Liver (tissue), 9 donors: ENCODE results near the gene TRIM7. TPM values are rescaled to one million over a fixed set of nuclear protein-coding genes. Genes with fewer than 3 reads are reported as not detected.
A peak's percentile ranks its signal among the peaks of the same experiment; 100 is the strongest.

Source experiments
- DNase-seq: peaks from one replicate; pipeline ENCODE4 v3.0.0-alpha.2; 2017; ENCODE audit warnings: low spot score
- H3K27ac ChIP-seq, 2 donors: one replicate each; pipeline ENCODE4 v1.7.0; 2013; ENCODE audit warnings: inconsistent platforms in 2 of 2, low read length in 2 of 2, control low read depth in 1 of 2, low read depth in 1 of 2, mild to moderate bottlenecking in 1 of 2
- H3K27me3 ChIP-seq, 4 donors: one replicate each; pipeline versions ENCODE4 v1.6.1 to v1.7.0; 2013; ENCODE audit warnings: low read length in 3 of 4, inconsistent platforms in 1 of 4, mild to moderate bottlenecking in 1 of 4, moderate library complexity in 1 of 4; ENCODE audit not compliant: control insufficient read depth in 4 of 4, insufficient read depth in 4 of 4
- H3K36me3 ChIP-seq, 4 donors: one replicate each; pipeline versions ENCODE4 v1.6.1 to v1.7.0; 2013; ENCODE audit warnings: low read length in 3 of 4, mild to moderate bottlenecking in 3 of 4, low read depth in 1 of 4, moderate library complexity in 1 of 4; ENCODE audit not compliant: control insufficient read depth in 4 of 4, insufficient read depth in 3 of 4
- H3K4me1 ChIP-seq, 4 donors: one replicate each; pipeline versions ENCODE4 v1.6.1 to v1.7.0; 2013; ENCODE audit warnings: low read length in 3 of 4, mild to moderate bottlenecking in 3 of 4, moderate library complexity in 1 of 4; ENCODE audit not compliant: control insufficient read depth in 4 of 4, insufficient read depth in 4 of 4
- H3K4me3 ChIP-seq, 3 donors: one replicate each; pipeline versions ENCODE4 v1.6.1 to v1.7.0; 2013; ENCODE audit warnings: low read length in 3 of 3, control low read depth in 1 of 3, low read depth in 1 of 3, mild to moderate bottlenecking in 1 of 3
- H3K9ac ChIP-seq, 2 donors: one replicate each; pipeline ENCODE4 v1.7.0; 2013; ENCODE audit warnings: low read length in 2 of 2, mild to moderate bottlenecking in 2 of 2, moderate library complexity in 2 of 2, control low read depth in 1 of 2, low read depth in 1 of 2
- H3K9me3 ChIP-seq, 4 donors: one replicate each; pipeline versions ENCODE4 v1.6.1 to v1.7.0; 2013; ENCODE audit warnings: low read length in 3 of 4; ENCODE audit not compliant: control insufficient read depth in 4 of 4
- CTCF ChIP-seq: fragments of 150-350 bp; IDR thresholded peaks from 2 replicates; pipeline ENCODE4 v1.5.1; 2017; ENCODE audit warnings: improper control_type of control experiment, low read depth, low read length; ENCODE audit not compliant: missing input control
- EGR1 ChIP-seq, 2 donors: IDR thresholded peaks; 2 replicates each; pipeline ENCODE4 v1.6.1; 2016 to 2018; ENCODE audit warnings: antibody characterized with exemption in 2 of 2, low read depth in 2 of 2
- FOXA1 ChIP-seq: IDR thresholded peaks from 2 replicates; pipeline ENCODE4 v1.6.1; 2016; ENCODE audit warnings: antibody characterized with exemption
- FOXA2 ChIP-seq: IDR thresholded peaks from 2 replicates; pipeline ENCODE4 v1.6.1; 2016; ENCODE audit warnings: antibody characterized with exemption
- GABPA ChIP-seq, 2 donors: IDR thresholded peaks in 1 of 2; conservative IDR thresholded peaks in 1 of 2; 2 replicates each; pipeline ENCODE4 v1.6.1; 2016; ENCODE audit warnings: antibody characterized with exemption in 2 of 2, mild to moderate bottlenecking in 1 of 2, moderate library complexity in 1 of 2
- HNF4A ChIP-seq, 2 donors: conservative IDR thresholded peaks; 2 replicates each; pipeline ENCODE4 v1.6.1; 2016; ENCODE audit warnings: antibody characterized with exemption in 2 of 2, mild to moderate bottlenecking in 2 of 2
- HNF4G ChIP-seq: IDR thresholded peaks from 2 replicates; pipeline ENCODE4 v1.6.1; 2016; ENCODE audit warnings: antibody characterized with exemption
- JUND ChIP-seq, 2 donors: IDR thresholded peaks; 2 replicates each; pipeline ENCODE4 v1.6.1; 2016; ENCODE audit warnings: antibody characterized with exemption in 2 of 2
- MAX ChIP-seq: IDR thresholded peaks from 2 replicates; pipeline ENCODE4 v1.6.1; 2016; ENCODE audit warnings: antibody characterized with exemption
- NR2F2 ChIP-seq: IDR thresholded peaks from 2 replicates; pipeline ENCODE4 v1.6.1; 2016; ENCODE audit warnings: antibody characterized with exemption
- RAD21 ChIP-seq, 2 donors: IDR thresholded peaks; 2 replicates each; pipeline ENCODE4 v1.6.1; 2016; ENCODE audit warnings: antibody characterized with exemption in 2 of 2, mild to moderate bottlenecking in 2 of 2
- RXRA ChIP-seq, 2 donors: IDR thresholded peaks; 2 replicates each; pipeline ENCODE4 v1.6.1; 2017 to 2018; ENCODE audit warnings: antibody characterized with exemption in 2 of 2, mild to moderate bottlenecking in 1 of 2
- SP1 ChIP-seq: IDR thresholded peaks from 2 replicates; pipeline ENCODE4 v1.6.1; 2018; ENCODE audit warnings: antibody characterized with exemption, mild to moderate bottlenecking
- TAF1 ChIP-seq: conservative IDR thresholded peaks from 2 replicates; pipeline ENCODE4 v1.6.1; 2016; ENCODE audit warnings: antibody characterized with exemption, mild to moderate bottlenecking
- YY1 ChIP-seq: IDR thresholded peaks from 2 replicates; pipeline ENCODE4 v1.6.1; 2016; ENCODE audit warnings: antibody characterized with exemption, mild to moderate bottlenecking
- WGBS: extraction: QIAGEN DNeasy Blood & Tissue Kit; methylation state at CpG from one replicate; pipeline ENCODE4 v1.1.7; 2013; 5-methylcytosine and 5-hydroxymethylcytosine counted together
- polyA plus RNA-seq, 2 donors: library from polyadenylated mRNA; stranded (reverse) in 1 of 2; unstranded in 1 of 2; fragments of 200-250 nt in 1 of 2; fragments of >200 nt in 1 of 2; fragmentation: Nextera tagmentation in 1 of 2; extraction: Ambion mirVana in 1 of 2; gene quantifications; one replicate each; pipeline versions ENCODE4 v1.2.1 to v1.2.3, GENCODE V29; 2013 to 2015
- total RNA-seq, 2 donors: library from RNA; depleted of rRNA; stranded (reverse); fragments of >200 nt; gene quantifications; one replicate each; pipeline ENCODE4 v1.2.3, GENCODE V29; 2014
- TF ChIP-seq, protein P1 (sequence below): IDR thresholded peaks from 2 replicates; pipeline ENCODE4 v1.6.1; 2016; ENCODE audit warnings: antibody characterized with exemption
- TF ChIP-seq, protein P2 (sequence below): IDR thresholded peaks from 2 replicates; pipeline ENCODE4 v1.6.1; 2016; ENCODE audit warnings: antibody characterized with exemption
- TF ChIP-seq, protein P3 (sequence below): IDR thresholded peaks from 2 replicates; pipeline ENCODE4 v1.6.1; 2016; ENCODE audit warnings: antibody characterized with exemption, mild to moderate bottlenecking
- donor health status: healthy.
- donor health status: healthy.
- donor health status: healthy.
- donor health status: healthy.
- donor health status: healthy.

Gene TRIM7
- total and polyA plus RNA-seq, 4 donors, result 0.10 to 0.50 (median 0.14) TPM; not detected in 1

GRCh38 chr5:181190711-181191525, 14.1 kb downstream of the TRIM7 start:
- H3K27ac ChIP-seq, result peak overlapping the region; percentile 47 to 71
- no peak for TF ChIP-seq NR2F2
- TF ChIP-seq HNF4G, result no peak
- TF ChIP-seq, protein P1, sequence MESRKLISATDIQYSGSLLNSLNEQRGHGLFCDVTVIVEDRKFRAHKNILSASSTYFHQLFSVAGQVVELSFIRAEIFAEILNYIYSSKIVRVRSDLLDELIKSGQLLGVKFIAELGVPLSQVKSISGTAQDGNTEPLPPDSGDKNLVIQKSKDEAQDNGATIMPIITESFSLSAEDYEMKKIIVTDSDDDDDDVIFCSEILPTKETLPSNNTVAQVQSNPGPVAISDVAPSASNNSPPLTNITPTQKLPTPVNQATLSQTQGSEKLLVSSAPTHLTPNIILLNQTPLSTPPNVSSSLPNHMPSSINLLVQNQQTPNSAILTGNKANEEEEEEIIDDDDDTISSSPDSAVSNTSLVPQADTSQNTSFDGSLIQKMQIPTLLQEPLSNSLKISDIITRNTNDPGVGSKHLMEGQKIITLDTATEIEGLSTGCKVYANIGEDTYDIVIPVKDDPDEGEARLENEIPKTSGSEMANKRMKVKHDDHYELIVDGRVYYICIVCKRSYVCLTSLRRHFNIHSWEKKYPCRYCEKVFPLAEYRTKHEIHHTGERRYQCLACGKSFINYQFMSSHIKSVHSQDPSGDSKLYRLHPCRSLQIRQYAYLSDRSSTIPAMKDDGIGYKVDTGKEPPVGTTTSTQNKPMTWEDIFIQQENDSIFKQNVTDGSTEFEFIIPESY, result no peak
- TF ChIP-seq RXRA (IDR thresholded peaks at IDR 0.05), result no peak
- no peak for TF ChIP-seq HNF4A (conservative IDR thresholded peaks at IDR 0.05)
- no peak for TF ChIP-seq RAD21 (IDR thresholded peaks at IDR 0.05)
- peak overlapping the region; percentile 32 to 44 for H3K9ac ChIP-seq
- no peak for DNase-seq
- H3K4me1 ChIP-seq, result peaks cover 4 to 39% (median 27%) of the 10 kb centered on the region in 4 donors
- H3K4me3 ChIP-seq, result peak overlapping the region; percentile 76 to 89 (median 77)
- under 1% methylated on average over 66 of the region's 66 CpGs for WGBS
- no peaks in the 10 kb centered on the region for H3K36me3 ChIP-seq
- no peaks in the 10 kb centered on the region for H3K9me3 ChIP-seq
- H3K27me3 ChIP-seq, result no peaks in the 10 kb centered on the region

- peaks cover 4 to 39% (median 27%) of the 10 kb centered on the region in 4 donors for H3K4me1 ChIP-seq
- H3K9ac ChIP-seq, result peak overlapping the region; percentile 24 to 35
- DNase-seq, result peak; percentile 46
- no peaks in the 10 kb centered on the region for H3K27me3 ChIP-seq
- TF ChIP-seq, protein P2, sequence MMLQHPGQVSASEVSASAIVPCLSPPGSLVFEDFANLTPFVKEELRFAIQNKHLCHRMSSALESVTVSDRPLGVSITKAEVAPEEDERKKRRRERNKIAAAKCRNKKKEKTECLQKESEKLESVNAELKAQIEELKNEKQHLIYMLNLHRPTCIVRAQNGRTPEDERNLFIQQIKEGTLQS, result no peak
- no peak for TF ChIP-seq HNF4A (conservative IDR thresholded peaks at IDR 0.05)
- no peak for TF ChIP-seq YY1
- TF ChIP-seq, protein P3, sequence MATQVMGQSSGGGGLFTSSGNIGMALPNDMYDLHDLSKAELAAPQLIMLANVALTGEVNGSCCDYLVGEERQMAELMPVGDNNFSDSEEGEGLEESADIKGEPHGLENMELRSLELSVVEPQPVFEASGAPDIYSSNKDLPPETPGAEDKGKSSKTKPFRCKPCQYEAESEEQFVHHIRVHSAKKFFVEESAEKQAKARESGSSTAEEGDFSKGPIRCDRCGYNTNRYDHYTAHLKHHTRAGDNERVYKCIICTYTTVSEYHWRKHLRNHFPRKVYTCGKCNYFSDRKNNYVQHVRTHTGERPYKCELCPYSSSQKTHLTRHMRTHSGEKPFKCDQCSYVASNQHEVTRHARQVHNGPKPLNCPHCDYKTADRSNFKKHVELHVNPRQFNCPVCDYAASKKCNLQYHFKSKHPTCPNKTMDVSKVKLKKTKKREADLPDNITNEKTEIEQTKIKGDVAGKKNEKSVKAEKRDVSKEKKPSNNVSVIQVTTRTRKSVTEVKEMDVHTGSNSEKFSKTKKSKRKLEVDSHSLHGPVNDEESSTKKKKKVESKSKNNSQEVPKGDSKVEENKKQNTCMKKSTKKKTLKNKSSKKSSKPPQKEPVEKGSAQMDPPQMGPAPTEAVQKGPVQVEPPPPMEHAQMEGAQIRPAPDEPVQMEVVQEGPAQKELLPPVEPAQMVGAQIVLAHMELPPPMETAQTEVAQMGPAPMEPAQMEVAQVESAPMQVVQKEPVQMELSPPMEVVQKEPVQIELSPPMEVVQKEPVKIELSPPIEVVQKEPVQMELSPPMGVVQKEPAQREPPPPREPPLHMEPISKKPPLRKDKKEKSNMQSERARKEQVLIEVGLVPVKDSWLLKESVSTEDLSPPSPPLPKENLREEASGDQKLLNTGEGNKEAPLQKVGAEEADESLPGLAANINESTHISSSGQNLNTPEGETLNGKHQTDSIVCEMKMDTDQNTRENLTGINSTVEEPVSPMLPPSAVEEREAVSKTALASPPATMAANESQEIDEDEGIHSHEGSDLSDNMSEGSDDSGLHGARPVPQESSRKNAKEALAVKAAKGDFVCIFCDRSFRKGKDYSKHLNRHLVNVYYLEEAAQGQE, result no peak
- no peak for TF ChIP-seq RAD21 (IDR thresholded peaks at IDR 0.05)
- no peak for TF ChIP-seq EGR1 (IDR thresholded peaks at IDR 0.05; ENCODE audit: low read depth in 2 of 2)
- no peak for TF ChIP-seq HNF4G
- TF ChIP-seq, protein P1, result no peak
- no peak for TF ChIP-seq RXRA (IDR thresholded peaks at IDR 0.05)
- no peak for TF ChIP-seq MAX
- no peak for TF ChIP-seq FOXA2
- TF ChIP-seq JUND (IDR thresholded peaks at IDR 0.05), result no peak
- TF ChIP-seq SP1, result no peak
- no peak for TF ChIP-seq NR2F2
- TF ChIP-seq CTCF, result no peak
- no peak for TF ChIP-seq FOXA1
- TF ChIP-seq GABPA (IDR thresholded peaks at IDR 0.05 in 1 of 2, conservative IDR thresholded peaks at IDR 0.05 in 1 of 2), result no peak
- TF ChIP-seq TAF1, result no peak
- H3K36me3 ChIP-seq, result no peaks in the 10 kb centered on the region
- under 1% methylated on average over 52 of the region's 52 CpGs for WGBS
- no peaks in the 10 kb centered on the region for H3K9me3 ChIP-seq
- H3K4me3 ChIP-seq, result peak overlapping the region; percentile 76 to 89 (median 77)
- peak overlapping the region in 1 of 2 donors; percentile 59 for H3K27ac ChIP-seq
Observed at GRCh38 chr5:181189962-181190710, 14.9 kb downstream of the TRIM7 start.
